ENCODE measurements around the gene APMAP.

APMAP gene, protein sequence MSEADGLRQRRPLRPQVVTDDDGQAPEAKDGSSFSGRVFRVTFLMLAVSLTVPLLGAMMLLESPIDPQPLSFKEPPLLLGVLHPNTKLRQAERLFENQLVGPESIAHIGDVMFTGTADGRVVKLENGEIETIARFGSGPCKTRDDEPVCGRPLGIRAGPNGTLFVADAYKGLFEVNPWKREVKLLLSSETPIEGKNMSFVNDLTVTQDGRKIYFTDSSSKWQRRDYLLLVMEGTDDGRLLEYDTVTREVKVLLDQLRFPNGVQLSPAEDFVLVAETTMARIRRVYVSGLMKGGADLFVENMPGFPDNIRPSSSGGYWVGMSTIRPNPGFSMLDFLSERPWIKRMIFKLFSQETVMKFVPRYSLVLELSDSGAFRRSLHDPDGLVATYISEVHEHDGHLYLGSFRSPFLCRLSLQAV

DNA sequence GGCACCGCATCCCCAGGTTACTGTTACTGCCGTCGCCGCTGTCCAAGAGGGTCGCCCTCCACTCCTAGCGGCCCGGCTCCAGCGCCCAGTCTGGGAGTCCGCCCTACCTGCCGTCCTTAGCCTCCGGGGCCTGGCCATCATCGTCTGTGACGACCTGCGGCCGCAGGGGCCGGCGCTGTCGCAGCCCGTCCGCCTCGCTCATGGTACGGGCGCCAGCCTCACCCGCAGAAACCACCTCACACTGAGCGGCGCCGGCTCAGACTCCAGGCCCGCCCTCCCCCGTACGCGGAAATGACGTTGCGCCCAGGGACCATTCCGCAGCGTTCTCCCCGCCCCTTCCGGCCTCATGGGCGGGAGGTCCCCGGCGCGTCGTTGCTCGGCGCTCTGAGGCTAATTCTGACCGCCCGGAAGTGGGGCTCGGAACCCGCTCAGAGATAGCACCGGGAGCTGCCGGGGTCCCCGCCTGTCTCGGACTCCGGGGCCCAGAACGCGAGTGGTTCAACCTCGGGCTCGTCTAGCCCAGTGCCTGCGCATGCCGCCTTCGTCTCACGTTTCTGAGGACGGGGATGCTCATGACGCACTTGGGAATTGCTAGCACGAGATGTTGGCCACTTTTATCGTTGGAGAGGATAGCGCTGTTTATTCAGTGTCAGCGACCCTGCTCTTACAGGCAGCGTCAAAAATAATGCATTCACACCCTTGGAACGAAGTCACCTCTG lies at the start of gene APMAP:
Gene APMAP (minus strand): TSS at position 265 of the 719 bp plus-strand sequence. CDS start 63 bp downstream, at position 202.
- TF ChIP-seq, protein P1, sequence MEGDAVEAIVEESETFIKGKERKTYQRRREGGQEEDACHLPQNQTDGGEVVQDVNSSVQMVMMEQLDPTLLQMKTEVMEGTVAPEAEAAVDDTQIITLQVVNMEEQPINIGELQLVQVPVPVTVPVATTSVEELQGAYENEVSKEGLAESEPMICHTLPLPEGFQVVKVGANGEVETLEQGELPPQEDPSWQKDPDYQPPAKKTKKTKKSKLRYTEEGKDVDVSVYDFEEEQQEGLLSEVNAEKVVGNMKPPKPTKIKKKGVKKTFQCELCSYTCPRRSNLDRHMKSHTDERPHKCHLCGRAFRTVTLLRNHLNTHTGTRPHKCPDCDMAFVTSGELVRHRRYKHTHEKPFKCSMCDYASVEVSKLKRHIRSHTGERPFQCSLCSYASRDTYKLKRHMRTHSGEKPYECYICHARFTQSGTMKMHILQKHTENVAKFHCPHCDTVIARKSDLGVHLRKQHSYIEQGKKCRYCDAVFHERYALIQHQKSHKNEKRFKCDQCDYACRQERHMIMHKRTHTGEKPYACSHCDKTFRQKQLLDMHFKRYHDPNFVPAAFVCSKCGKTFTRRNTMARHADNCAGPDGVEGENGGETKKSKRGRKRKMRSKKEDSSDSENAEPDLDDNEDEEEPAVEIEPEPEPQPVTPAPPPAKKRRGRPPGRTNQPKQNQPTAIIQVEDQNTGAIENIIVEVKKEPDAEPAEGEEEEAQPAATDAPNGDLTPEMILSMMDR (IDR thresholded peaks at IDR 0.05; ENCODE audit: low read depth, low read length): no peak
- no peak for TF ChIP-seq EZH2phosphoT487 (IDR thresholded peaks at IDR 0.05; ENCODE audit: low read depth)
- Histone ChIP-seq H3K79me2 (ENCODE audit: low read length) (peaks cover 49% of the 10 kb centered on the region), H3K4me2 (ENCODE audit: low read length) (peak within 1 kb of the TSS; percentile 87), H3K27ac (ENCODE audit: low read length) (peak within 1 kb of the TSS; percentile 56), H3K27me3 (ENCODE audit: low read depth, low read length) (peaks cover 11% of the 10 kb centered on the region), H3K4me1 (ENCODE audit: low read length) (peaks cover 36% of the 10 kb centered on the region), H3K9ac (ENCODE audit: low read length) (peak within 1 kb of the TSS; percentile 90), H3K4me3 (ENCODE audit: low read length) (peak within 1 kb of the TSS; percentile 96), H3K36me3 (replicated peaks; ENCODE audit: low read depth, low read length) (peaks cover 4% of the 10 kb centered on the region), H2AFZ (ENCODE audit: low read depth, low read length) (peak within 1 kb of the TSS; percentile 91), H3K9me3 (ENCODE audit: insufficient read depth, low read length) (no peaks in the 10 kb centered on the region), H4K20me1 (ENCODE audit: insufficient read depth, low read length) (no peaks in the 10 kb centered on the region)

DNA sequence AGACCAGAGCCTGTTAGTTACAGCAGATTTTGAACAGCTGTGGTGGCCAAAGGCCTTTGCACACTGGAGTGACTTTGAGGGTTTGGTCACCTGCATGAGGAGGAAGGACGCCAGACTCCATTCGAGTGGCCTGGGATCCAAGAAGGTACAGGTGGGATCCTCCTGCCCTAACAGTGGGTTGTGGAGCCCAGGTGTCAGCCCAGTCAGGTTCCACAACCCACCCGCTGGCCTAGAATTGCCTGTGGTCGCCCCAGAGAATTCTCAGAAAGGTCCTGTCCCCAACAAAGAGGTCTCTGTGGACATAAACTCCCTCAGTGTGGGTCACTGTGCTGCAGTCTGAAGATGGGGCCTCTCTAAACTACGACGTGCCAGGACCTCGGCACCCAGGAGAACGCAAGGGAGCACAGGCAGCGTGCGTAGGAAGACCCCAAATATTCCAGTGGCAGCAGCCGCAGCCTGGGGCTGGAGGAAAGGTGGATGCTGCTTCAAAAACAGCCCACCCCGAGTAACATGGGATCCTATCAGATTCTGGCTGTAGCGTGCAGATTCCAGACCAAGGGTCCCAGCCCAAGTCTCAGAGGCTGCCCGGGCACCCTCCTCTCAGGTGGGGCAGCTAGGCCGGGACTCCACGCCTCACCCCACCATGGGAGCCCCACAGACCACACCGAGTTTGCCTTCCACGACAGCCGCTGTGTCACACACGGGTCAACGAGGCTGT lies 49.4 kb upstream of the APMAP start:
- TF ChIP-seq, protein P1 (IDR thresholded peaks at IDR 0.05; ENCODE audit: low read depth, low read length): no peak
- no peak for TF ChIP-seq EZH2phosphoT487 (IDR thresholded peaks at IDR 0.05; ENCODE audit: low read depth)
- peak overlapping the region; percentile 54 for H3K4me2 ChIP-seq (ENCODE audit: low read length)
- H3K36me3 ChIP-seq (replicated peaks; ENCODE audit: low read depth, low read length): no peaks in the 10 kb centered on the region
- H3K9ac ChIP-seq (ENCODE audit: low read length): no peak overlapping the region
- H3K4me3 ChIP-seq (ENCODE audit: low read length): peak overlapping the region; percentile 18
- H2AFZ ChIP-seq (ENCODE audit: low read depth, low read length): no peak overlapping the region
- no peaks in the 10 kb centered on the region for H3K9me3 ChIP-seq (ENCODE audit: insufficient read depth, low read length)
- peaks cover 37% of the 10 kb centered on the region for H3K4me1 ChIP-seq (ENCODE audit: low read length)
- no peaks in the 10 kb centered on the region for H3K79me2 ChIP-seq (ENCODE audit: low read length)
- H3K27me3 ChIP-seq (ENCODE audit: low read depth, low read length): no peaks in the 10 kb centered on the region
- peak overlapping the region; percentile 43; the same call in 1 of the 2 replicates for H3K27ac ChIP-seq (ENCODE audit: low read length)
- H4K20me1 ChIP-seq (ENCODE audit: insufficient read depth, low read length): 0 out of 2 replicates have a peak, but pooled peaks cover 2% of the 10 kb centered on the region

DNA sequence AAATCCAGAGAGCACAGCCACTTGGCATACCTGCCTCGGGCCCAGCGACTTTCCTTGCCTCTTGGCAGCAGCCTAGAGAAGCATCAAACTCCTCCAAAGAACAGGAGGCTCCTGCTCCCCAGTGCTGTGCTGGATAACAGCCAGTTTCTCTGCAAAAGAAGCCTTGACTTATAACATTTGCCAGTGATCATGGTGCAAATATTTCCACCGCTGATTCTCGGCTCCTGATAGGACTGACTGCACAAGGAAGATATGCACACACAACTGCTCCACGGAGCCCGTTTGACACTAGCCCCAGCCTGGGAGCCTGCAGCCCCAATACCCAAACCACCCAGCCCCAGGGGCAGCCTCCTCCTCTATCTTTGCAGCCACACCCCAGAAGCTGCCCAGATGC lies 47.9 kb upstream of the APMAP start:
- H3K9ac ChIP-seq (ENCODE audit: low read length): no peak overlapping the region
- H3K4me1 ChIP-seq (ENCODE audit: low read length): peaks cover 49% of the 10 kb centered on the region
- H3K27ac ChIP-seq (ENCODE audit: low read length): no peak overlapping the region
- 0 out of 2 replicates have a peak, but pooled peaks cover 2% of the 10 kb centered on the region for H4K20me1 ChIP-seq (ENCODE audit: insufficient read depth, low read length)
- H3K36me3 ChIP-seq (replicated peaks; ENCODE audit: low read depth, low read length): no peaks in the 10 kb centered on the region
- no peaks in the 10 kb centered on the region for H3K27me3 ChIP-seq (ENCODE audit: low read depth, low read length)
- no peak overlapping the region for H3K4me3 ChIP-seq (ENCODE audit: low read length)
- no peak overlapping the region for H3K4me2 ChIP-seq (ENCODE audit: low read length)
- no peaks in the 10 kb centered on the region for H3K79me2 ChIP-seq (ENCODE audit: low read length)
- no peaks in the 10 kb centered on the region for H3K9me3 ChIP-seq (ENCODE audit: insufficient read depth, low read length)
- no peak overlapping the region for H2AFZ ChIP-seq (ENCODE audit: low read depth, low read length)
- TF ChIP-seq, protein P1 (IDR thresholded peaks at IDR 0.05; ENCODE audit: low read depth, low read length): no peak
- TF ChIP-seq EZH2phosphoT487 (IDR thresholded peaks at IDR 0.05; ENCODE audit: low read depth): no peak

All from OCI-LY3 (cell line).